ENCODE measurements around the gene LIPK.
"Not testable (repeated sequence)": the region's sequence is repeated elsewhere in the genome, so short reads cannot be mapped to it uniquely, and the experiment has no call there.

DNA sequence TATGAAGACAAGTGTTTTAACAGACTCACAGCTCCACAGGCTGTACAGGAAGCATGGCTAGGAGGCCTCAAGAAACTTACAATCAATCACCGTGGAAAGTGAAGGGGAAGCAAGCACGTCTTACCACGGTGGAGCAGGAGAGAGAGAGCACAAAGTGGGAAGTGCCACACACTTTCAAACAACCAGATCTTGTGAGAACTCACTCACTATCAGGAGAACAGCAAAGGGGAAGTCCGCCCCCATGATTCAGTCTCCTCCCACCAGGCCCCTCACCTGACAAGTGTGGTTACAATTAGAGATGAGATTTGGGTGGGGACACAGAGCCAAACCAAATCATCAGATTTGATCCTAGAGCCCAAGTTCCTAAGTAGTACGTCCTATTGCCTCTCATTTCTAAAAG lies 35.9 kb downstream of the LIPK start:
- TF ChIP-seq, protein P1, sequence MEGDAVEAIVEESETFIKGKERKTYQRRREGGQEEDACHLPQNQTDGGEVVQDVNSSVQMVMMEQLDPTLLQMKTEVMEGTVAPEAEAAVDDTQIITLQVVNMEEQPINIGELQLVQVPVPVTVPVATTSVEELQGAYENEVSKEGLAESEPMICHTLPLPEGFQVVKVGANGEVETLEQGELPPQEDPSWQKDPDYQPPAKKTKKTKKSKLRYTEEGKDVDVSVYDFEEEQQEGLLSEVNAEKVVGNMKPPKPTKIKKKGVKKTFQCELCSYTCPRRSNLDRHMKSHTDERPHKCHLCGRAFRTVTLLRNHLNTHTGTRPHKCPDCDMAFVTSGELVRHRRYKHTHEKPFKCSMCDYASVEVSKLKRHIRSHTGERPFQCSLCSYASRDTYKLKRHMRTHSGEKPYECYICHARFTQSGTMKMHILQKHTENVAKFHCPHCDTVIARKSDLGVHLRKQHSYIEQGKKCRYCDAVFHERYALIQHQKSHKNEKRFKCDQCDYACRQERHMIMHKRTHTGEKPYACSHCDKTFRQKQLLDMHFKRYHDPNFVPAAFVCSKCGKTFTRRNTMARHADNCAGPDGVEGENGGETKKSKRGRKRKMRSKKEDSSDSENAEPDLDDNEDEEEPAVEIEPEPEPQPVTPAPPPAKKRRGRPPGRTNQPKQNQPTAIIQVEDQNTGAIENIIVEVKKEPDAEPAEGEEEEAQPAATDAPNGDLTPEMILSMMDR (IDR thresholded peaks at IDR 0.05), result not testable (repeated sequence)
- not testable (repeated sequence) for TF ChIP-seq EP300 (IDR thresholded peaks at IDR 0.05); POLR2A (IDR thresholded peaks at IDR 0.05; ENCODE audit: low read depth)
